Stimulated activated CD4-positive, alpha-beta T cell treated with anti-CD3 and anti-CD28 coated beads, Interleukin-15, amount 100 ng/mL, for 24 hours (primary cell): ENCODE measurements around the gene MAP3K20.
"Not testable (repeated sequence)": the region's sequence is repeated elsewhere in the genome, so short reads cannot be mapped to it uniquely, and the experiment has no call there.

ENCODE experiments used
- DNase-seq: peaks from one replicate; pipeline ENCODE4 v3.0.0-alpha.2; 2020

The MAP3K20 gene

DNA sequence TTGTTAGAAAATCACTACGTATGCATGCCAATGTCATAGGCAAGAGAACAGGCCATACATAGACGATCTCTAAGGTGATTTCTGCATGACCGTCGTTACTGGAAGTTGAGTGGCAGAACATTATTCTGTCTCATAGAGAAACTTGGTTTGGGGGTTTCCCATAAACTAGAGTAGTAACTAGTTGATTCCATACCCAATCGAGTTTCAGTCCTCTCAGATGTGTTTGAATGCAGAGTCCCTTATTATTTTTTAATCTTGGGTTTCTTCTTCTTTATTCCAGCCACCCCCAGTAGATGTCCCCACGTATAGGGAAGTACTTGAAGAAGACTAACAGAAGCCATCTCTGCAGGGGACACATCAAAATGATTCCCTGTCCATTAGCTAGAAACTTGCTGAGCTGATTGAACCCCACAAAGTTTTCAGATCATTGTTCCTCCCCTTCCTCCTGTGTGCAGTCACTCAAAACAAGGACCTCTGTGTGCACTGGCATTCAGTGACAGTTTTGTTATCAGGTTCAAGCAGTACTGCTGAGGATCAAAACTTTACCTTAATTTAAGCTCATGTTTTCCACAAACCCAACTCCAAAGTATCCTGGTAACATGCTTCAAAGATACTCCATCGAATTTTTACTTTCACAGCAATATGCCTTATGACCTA, 210.6 kb downstream of the MAP3K20 start:
- DNase-seq = no peak

DNA sequence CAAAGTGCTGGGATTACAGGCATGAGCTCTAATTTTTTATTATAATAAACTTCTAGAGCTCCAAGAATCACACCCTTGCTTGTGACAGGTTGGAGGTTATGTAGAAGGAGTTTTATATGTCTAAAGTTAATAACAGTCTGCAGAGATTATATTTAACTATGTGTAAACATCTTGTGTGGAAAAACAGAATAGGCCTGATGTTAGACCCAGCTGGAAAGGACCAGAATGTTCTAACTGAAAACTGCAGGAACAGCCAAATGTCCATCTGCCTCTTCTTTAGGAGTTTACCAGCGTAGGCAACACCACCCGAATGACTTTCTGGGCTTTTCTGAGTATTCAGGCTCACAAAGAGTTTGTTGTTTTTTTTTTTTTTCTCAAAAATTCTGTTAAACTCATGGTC, 211.9 kb downstream of the MAP3K20 start:
- no peak for DNase-seq

DNA sequence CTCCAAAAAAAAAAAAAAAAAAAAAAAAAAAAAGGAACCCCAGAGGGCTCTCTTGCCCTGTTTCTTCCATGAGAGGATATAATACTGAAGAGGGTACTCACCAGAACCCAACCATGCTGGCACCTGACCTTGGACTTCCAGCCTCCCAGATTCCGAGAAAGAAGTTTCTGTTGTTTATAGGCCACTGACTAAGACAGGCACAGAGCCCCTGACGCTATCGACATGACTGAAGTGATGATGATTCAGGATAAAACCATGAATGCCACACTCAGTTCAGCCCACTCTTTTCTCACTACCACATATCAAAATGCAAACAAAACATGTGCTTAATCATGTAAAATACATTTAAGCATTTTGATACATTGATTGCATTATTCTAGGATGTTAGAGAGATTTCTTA, 212.9 kb downstream of the MAP3K20 start:
- DNase-seq = peak; percentile 34

DNA sequence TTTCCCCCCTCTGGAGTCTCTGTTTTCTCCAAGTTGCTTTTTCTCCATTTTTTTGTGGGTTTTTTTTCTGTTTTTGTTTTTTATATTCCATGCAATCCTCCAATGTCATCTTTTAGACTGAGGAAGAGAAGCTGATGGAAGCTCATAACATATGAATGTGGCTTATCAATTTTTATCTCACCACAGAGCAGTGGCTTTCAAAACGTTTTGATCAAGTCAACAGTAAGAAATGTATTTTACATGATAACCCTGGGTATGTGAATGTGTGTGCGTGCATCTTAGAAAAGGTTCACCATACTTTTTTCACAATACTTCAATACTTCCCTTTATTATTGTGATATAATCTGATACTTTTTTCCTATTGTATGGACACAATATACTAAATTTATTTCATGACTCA, 214.4 kb downstream of the MAP3K20 start:
- DNase-seq = no peak

DNA sequence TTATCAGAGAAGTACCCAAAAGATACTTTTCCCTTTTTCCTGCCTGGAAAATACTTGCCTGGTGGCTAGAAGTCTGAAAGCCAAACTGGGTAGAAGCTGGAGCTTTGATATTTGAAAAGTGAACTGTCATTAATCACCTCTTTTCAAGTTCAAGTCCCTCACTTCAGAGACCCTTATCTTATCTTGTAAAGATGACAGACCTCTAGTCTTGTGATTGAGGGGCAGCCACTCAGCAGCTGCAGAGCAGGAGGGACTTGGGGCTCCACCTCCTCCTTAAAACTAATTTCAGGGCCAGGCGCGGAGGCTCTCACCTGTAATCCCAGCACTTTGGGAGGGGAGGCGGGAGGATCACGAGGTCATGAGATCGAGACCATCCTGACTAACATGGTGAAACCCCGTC, 214.9 kb downstream of the MAP3K20 start:
- no peak for DNase-seq

DNA sequence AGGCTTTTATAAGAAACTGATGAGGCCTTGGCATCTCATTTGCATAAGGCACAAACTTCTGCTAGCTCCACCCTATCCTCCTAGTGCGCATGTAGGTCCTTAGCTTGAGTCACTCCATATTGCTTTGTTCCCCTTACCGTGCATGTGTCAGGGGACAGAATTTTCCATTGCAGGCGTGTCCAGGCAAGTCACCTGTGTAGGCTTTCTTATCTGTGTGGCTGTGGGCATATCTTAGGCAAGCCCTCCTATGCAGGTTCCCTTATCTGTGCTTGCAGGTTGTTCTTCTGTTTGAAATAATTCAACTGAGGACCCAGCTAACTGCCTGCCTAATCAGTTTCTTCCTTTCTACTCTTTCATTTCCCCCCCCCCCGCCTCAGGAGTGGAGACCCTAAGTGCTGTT, 215.8 kb downstream of the MAP3K20 start:
- DNase-seq = no peak

DNA sequence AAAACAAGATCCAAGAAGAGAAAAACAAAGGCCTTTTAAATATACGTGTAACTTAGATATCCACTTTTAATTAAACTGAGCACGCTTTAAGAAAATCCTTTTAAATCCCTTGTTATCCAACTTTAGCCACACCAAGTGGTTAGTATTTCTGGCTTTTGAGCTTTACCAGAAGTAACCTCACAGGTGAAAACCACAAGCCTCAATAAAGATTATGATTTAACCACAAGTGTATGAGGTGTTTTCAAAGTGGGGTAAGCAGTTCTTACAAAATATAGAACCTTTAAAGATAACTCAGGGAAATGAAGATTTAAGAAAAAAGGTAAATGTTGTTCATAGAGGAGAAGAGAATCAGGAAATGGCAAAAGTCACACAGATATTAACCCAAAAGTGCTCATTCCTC, 220.6 kb downstream of the MAP3K20 start:
- no peak for DNase-seq

DNA sequence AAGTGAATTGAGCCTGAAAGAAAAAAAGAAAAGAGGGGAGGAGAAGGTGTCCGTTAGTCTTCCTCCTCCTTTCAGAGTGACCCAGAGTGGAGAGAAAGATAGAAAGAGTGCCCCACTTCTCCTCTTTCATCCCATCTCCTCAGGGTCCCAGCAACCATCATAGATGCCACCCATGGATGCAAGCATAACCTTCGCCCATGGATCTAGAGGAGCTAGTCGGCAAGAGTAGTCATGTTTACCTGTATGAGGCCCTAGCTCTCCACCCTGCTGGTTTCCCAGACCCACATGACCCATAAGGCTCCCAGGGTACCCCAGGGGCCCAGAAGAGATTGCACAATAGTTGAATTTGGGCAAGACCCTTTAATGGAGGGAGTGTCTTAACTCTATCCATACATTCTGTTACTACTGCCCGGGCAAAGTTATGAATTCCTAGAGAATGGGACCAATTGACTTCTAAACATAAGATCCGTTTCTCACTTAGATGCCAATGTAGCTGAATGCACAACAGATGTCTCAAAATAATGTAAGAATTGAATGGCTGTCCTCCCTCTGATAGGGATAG, 223.0 kb downstream of the MAP3K20 start:
- DNase-seq = no peak

DNA sequence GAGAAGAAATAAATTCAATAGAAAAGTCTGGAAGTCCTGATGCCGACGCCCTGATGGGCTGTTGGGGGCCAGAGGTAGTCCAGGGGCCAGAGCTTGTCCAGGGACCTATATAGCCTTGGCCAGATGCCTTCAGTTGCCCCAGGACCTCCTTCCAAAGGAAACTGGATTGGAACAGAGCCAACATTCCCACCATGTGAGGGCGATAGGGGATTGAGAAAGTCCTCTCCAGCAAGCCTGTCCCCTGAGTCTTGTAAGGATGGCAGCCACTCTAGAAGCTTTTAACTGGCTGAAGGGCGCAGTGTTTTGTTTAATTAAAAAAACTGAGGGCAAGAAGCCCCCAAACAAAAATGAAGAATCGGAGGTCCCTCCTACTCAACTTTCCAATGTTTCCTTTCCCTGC, 224.1 kb downstream of the MAP3K20 start:
- DNase-seq = no peak

DNA sequence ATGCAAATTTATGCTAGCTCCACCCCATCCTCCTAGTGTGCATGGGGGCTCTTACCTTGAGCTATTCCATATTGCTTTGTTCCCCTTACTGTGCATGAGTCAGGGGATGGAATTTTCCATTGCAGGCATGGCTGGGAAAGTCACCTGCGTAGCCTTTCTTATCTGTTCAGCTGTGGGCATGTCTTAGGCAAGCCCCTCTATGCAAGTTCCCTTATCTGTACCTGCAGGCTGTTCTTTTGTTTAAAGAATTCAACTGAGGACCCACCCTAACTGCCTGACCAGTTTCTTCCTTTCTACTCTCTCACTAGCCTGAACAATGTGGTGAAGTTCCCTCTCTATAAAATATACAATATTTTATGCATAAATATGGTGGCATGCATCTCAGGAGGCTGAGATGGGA, 224.8 kb downstream of the MAP3K20 start:
- no peak for DNase-seq

DNA sequence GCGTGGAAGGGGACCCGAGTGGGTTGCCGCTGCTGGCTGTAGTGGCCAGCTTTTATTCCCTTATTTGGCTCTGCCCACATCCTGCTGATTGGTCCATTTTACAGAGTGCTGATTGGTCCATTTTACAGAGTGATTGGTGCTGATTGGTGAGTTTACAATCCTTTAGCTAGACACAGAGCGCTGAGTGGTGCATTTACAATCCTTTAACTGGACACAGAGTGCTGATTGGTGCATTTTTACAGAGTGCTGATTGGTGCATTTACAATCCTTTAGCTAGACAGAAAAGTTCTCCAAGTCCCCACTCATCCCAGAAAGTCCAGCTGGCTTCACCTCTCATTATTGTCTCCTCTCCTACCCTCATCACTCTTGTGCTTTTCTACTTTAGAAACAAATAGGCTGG, 225.9 kb downstream of the MAP3K20 start:
- DNase-seq = not testable (repeated sequence)

DNA sequence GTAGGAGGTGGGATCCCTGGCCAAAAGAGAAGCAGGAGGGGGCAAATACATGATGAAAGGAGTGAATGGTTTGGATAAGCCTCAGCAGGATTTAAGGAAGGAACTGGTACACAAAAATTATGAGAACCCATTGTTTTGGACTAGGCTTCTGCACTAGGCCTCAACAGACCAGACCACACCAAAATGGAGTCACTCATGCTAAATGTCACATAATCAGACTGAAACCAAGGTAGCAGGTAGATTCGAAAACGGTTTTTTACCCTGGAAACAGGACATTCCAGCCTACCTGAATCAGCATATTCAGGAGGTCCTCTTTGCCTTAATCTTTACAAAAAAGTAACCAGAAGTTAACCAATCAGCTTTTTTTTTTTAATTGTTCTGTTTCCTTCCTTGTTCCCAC, 229.7 kb downstream of the MAP3K20 start:
- DNase-seq = no peak

DNA sequence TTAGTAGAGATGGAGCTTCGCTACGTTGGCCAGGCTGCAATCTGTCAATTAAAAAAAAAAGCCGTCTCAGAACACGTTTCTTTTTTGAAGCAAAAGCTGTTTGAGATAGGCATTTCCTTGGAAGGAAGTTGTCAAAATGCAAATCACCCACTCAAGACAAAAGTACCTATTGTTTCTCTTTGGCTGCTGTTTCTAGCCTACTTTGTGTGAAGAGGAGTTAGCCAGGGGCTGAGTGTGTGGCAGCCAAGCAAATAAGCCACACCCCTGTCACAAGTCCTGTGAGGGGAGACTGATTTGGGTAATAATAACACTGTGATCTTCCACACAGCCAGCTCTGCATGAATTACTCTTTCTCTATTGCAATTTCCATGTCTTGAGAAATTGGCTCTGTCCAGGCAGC, 231.6 kb downstream of the MAP3K20 start:
- no peak for DNase-seq

DNA sequence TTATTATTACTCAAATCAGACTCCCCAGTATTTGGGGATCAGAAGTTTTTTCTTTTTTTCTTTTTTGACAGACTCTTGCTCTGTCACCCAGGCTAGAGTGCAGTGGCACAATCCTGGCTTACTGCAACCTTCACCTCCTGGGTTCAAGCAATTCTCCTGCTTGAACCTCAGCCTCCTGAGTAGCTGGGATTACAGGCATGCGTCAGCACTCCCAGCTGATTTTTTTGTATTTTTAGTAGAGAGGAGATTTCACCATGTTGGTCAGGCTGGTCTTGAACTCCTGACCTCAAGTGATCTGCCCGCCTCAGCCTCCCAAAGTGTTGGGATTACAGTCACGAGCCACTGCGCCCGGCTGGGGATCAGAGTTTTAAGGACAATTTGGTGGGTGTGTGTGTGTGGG, 233.7 kb downstream of the MAP3K20 start:
- DNase-seq = not testable (repeated sequence)

DNA sequence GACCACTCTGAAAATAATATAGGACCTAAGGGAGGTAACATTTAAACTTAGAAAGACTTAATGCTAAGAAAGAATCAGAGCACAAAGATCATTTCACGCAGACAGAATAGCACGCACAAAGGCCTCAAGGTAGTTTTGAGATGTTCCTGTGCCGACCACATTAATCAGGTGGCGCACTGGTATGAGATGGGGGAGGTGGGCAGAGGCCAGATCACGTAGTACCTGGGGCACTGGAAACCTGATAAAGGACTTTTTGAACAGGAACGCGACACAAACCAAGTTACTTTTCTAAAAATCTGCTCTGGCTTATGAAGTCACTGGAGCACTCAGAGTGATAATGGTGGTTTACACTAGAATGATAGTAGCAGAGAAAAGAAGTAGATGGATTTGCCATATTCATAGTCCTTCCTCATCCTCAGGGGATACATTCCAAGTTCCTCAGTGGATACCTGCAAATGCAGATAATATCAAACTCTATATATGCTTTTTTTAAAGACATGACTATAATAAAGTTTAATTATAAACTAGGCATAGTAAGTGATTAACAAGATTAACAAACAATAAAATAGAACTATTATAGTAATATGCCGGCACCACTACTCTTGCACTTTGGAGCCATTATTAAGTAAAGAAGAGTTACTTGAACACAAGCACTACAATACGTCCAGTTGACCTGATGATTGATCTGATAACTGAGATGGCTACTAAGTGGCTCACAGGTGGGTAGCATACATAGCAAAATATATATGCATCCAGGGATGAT, 236.4 kb downstream of the MAP3K20 start:
- no peak for DNase-seq
